Stimulated activated naive CD8-positive, alpha-beta T cell treated with anti-CD3 and anti-CD28 coated beads, Interleukin-15, amount 100 ng/mL, for 72 hours (primary cell): Measurements from ENCODE around the gene TRIM71.
A peak's percentile ranks its signal among the peaks of the same experiment; 100 is the strongest.

Experiments
- ATAC-seq: fragments of 150-1000 bp; cut with Tn5 transposase; 2 replicates; pipeline ENCODE4 v1.10.0; 2021; ENCODE audit warnings: mild to moderate bottlenecking, moderate library complexity
- DNase-seq, 2 donors: peaks; one replicate each; pipeline ENCODE4 v3.0.0; 2021 to 2022
- H3K27ac Mint-ChIP-seq, 2 donors: one replicate each; pipeline ENCODE4 v1.8.0; 2022; ENCODE audit warnings: mild to moderate bottlenecking in 2 of 2, mixed read lengths in 2 of 2, moderate library complexity in 2 of 2
- H3K27me3 Mint-ChIP-seq: one replicate; pipeline ENCODE4 v1.8.0; 2022; ENCODE audit warnings: mixed read lengths
- H3K4me1 Mint-ChIP-seq: one replicate; pipeline ENCODE4 v1.8.0; 2022; ENCODE audit warnings: mild to moderate bottlenecking, mixed read lengths
- H3K4me3 Mint-ChIP-seq, 2 donors: one replicate each; pipeline ENCODE4 v1.8.0; 2022; ENCODE audit warnings: mild to moderate bottlenecking in 2 of 2, mixed read lengths in 2 of 2, moderate library complexity in 1 of 2
- H3K9me3 Mint-ChIP-seq, 2 donors: one replicate each; pipeline ENCODE4 v1.8.0; 2022; ENCODE audit warnings: mixed read lengths in 2 of 2

Gene TRIM71

DNA sequence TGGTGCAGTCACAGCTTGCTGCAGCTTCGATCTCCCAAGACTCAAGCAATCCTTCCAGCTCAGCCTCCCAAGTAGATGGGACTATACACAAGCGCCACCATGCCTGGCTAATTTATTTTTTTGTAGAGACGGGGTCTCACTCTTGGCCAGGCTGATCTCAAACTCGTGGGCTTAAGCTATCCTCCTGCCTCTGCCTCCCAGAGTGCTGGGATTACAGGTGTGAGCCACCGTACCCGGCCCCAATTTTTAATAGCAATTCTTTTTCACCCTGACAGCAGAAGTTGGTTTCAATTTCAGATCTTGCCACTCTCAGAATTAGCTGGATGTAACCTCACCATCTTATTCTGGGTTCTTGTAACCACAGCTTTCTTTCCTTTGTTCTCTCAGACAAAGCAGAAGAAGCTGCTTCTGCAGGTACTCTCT lies 64.8 kb downstream of the TRIM71 start:
- no peaks in the 10 kb centered on the region for H3K9me3 Mint-ChIP-seq
- DNase-seq (peak; percentile 21 to 27), ATAC-seq (peak; percentile 96)
- H3K27me3 Mint-ChIP-seq = peaks cover 38% of the 10 kb centered on the region
- H3K27ac Mint-ChIP-seq = no peak overlapping the region
- peaks cover 29% of the 10 kb centered on the region for H3K4me1 Mint-ChIP-seq
- peak overlapping the region in 1 of 2 donors; percentile 29 for H3K4me3 Mint-ChIP-seq

DNA sequence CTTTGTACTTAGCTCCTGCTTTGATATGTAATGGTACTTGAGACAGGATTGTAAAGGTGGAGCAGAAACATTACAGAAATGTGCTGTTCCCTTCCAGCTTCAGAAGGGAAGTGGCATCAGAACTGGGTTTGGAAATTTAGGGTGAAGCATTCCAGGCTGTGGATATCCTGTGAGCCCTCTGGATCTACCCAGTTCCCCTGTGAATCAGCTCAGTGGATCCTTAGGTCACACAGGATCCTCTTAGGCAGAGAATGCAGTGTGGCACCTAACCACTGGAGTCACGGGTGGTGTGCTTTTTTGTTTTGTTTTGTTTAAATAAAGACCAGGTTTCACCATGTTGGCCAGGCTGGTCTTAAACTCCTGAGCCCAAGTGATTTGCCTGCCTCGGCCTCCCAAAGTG lies 66.0 kb downstream of the TRIM71 start:
- Mint-ChIP-seq H3K9me3 (no peaks in the 10 kb centered on the region), H3K27ac (no peak overlapping the region), H3K27me3 (peaks cover 40% of the 10 kb centered on the region), H3K4me3 (no peak overlapping the region), H3K4me1 (peaks cover 29% of the 10 kb centered on the region)
- ATAC-seq (no peak), DNase-seq (no peak)

DNA sequence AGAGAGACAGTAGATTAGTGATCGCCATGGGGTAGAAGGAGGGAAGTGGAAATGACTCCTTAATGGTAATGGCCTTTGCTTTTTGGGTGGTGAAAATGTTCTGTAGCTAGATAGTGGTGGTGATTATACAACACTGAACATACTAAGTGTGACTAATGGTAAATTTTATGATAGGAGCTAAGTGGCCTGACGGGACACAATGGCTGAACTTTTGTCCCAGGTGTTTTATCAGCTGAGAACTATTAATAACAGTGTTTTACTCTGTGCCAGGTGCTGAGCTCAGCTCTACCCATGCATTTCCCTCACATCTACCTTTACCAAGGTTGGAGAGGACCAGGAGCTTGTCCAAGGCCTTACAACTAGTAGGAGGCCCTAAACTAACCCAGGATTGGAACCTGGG lies 66.8 kb downstream of the TRIM71 start:
- Mint-ChIP-seq H3K4me3 (no peak overlapping the region), H3K27me3 (peaks cover 40% of the 10 kb centered on the region), H3K9me3 (no peaks in the 10 kb centered on the region), H3K4me1 (peaks cover 29% of the 10 kb centered on the region), H3K27ac (no peak overlapping the region)
- no peak for DNase-seq
- no peak for ATAC-seq

DNA sequence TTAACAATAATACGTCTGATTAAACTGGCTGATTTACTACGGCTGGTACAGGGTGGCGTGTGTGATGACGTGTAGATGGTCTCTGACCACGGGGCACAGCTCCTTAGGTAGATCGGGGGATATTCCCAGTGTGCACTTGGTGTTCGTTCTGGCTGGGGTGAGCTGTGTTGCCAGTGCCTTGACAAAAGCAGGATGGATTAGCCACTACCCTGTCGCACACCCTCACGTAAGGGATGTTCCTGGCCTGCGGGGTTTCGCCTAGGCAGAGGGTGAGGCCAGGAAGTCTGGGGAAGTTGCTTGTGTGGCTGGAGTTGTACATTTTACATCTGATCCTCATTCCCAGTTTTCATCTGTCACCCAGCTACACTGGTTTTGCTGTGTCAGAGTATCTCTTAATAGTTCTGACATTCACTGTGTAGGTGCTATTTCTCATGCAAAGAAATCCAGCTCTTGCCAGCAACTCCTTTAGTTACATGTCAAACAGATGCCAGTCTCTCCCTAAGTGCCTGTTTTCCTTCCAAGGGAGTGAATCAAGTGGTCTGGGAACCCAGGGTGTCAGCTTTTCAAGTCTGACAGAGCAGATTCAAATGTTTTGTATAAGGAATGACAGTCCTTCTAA lies 67.6 kb downstream of the TRIM71 start:
- H3K27me3 Mint-ChIP-seq = peaks cover 34% of the 10 kb centered on the region
- ATAC-seq (no peak), DNase-seq (no peak)
- H3K27ac Mint-ChIP-seq = peak overlapping the region in 1 of 2 donors; percentile 34
- H3K9me3 Mint-ChIP-seq = no peaks in the 10 kb centered on the region
- peaks cover 29% of the 10 kb centered on the region for H3K4me1 Mint-ChIP-seq
- no peak overlapping the region for H3K4me3 Mint-ChIP-seq

DNA sequence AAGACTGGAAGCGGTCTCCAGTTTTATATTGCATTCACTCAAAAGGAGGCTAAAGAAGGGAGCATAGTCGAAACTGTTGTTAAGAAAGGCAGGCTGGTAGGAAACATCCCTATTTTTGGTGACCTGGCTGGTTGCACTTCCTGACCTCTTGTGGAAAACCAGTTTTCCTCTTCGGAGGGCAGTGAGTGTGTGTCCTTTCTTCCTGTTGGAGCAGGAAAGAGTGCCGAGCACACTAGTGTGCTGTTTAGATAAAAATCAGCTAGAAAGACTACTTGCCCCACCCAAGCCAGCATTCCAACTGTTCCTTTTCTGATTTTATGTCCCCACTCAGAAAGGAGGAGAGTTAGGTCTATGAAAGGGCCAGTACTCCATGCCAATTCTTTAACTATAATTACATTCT lies 68.5 kb downstream of the TRIM71 start:
- H3K27ac Mint-ChIP-seq = no peak overlapping the region
- H3K27me3 Mint-ChIP-seq = peaks cover 29% of the 10 kb centered on the region
- no peak for ATAC-seq

DNA sequence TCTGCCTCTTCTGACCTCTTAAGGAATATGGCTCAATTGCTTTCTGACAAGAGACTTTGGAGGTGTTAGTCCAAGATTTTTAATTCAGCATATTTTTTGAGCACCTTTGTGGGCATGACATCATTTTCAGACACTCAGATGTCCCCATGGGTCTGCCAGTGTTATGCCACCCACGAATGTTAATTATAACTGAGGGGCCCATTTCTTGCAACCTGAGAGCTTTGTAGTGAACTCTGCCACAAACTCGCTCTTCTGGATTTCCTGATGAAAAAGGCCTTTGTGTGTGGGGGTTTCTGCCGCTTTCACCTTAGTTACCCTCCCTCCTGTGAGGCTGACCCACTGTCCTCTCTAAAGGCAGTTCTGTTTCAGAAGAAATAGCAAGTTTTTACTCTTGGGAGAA lies 69.1 kb downstream of the TRIM71 start:
- Mint-ChIP-seq H3K27ac (no peak overlapping the region), H3K4me1 (peaks cover 24% of the 10 kb centered on the region), H3K9me3 (no peaks in the 10 kb centered on the region), H3K27me3 (peaks cover 22% of the 10 kb centered on the region), H3K4me3 (no peak overlapping the region)
- ATAC-seq = no peak
- DNase-seq = no peak

More for the DNA sequence above, 68.5 kb downstream of the TRIM71 start:
- Mint-ChIP-seq H3K4me1 (peaks cover 29% of the 10 kb centered on the region), H3K4me3 (no peak overlapping the region), H3K9me3 (no peaks in the 10 kb centered on the region)
- DNase-seq = no peak

DNA sequence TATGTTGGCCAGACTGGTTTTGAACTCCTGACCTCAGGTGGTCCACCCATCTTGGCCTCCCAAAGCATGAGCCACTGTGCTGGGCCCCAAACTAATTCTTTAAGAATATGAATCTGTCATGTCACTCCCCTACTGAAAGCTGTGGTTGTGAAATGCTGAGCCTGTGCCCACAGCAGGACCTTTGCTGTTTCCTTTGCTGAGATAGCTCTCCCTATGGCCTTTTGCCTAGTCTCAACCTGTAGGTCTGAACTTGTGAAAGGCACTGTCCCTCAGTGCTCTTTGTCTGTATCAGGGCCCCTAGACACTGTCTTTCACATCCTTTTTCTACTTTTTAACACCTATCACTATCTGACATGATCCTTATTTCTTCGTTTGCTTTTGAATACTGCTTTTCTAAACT lies 70.9 kb downstream of the TRIM71 start:
- Mint-ChIP-seq H3K4me3 (no peak overlapping the region), H3K27ac (no peak overlapping the region), H3K9me3 (no peaks in the 10 kb centered on the region), H3K4me1 (peaks cover 9% of the 10 kb centered on the region), H3K27me3 (peaks cover 27% of the 10 kb centered on the region)
- DNase-seq = no peak
- ATAC-seq = peak; percentile 33

DNA sequence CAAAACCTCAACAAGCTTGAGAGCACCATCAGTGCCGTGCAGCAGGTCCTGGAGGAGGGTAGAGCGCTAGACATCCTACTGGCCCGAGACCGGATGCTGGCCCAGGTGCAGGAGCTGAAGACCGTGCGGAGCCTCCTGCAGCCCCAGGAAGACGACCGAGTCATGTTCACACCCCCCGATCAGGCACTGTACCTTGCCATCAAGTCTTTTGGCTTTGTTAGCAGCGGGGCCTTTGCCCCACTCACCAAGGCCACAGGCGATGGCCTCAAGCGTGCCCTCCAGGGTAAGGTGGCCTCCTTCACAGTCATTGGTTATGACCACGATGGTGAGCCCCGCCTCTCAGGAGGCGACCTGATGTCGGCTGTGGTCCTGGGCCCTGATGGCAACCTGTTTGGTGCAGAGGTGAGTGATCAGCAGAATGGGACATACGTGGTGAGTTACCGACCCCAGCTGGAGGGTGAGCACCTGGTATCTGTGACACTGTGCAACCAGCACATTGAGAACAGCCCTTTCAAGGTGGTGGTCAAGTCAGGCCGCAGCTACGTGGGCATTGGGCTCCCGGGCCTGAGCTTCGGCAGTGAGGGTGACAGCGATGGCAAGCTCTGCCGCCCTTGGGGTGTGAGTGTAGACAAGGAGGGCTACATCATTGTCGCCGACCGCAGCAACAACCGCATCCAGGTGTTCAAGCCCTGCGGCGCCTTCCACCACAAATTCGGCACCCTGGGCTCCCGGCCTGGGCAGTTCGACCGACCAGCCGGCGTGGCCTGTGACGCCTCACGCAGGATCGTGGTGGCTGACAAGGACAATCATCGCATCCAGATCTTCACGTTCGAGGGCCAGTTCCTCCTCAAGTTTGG lies 72.9 kb downstream of the TRIM71 start:
- H3K27me3 Mint-ChIP-seq = peaks cover 41% of the 10 kb centered on the region
- peaks cover 6% of the 10 kb centered on the region for H3K4me1 Mint-ChIP-seq
- ATAC-seq = no peak
- DNase-seq = no peak
- no peaks in the 10 kb centered on the region for H3K9me3 Mint-ChIP-seq
- no peak overlapping the region for H3K27ac Mint-ChIP-seq
- no peak overlapping the region for H3K4me3 Mint-ChIP-seq

DNA sequence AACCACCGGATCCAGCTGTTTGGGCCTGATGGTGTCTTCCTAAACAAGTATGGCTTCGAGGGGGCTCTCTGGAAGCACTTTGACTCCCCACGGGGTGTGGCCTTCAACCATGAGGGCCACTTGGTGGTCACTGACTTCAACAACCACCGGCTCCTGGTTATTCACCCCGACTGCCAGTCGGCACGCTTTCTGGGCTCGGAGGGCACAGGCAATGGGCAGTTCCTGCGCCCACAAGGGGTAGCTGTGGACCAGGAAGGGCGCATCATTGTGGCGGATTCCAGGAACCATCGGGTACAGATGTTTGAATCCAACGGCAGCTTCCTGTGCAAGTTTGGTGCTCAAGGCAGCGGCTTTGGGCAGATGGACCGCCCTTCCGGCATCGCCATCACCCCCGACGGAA lies 73.6 kb downstream of the TRIM71 start:
- ATAC-seq = no peak
- H3K27ac Mint-ChIP-seq = no peak overlapping the region
- no peak for DNase-seq
- peaks cover 48% of the 10 kb centered on the region for H3K27me3 Mint-ChIP-seq
- H3K4me1 Mint-ChIP-seq = peaks cover 6% of the 10 kb centered on the region
- no peak overlapping the region for H3K4me3 Mint-ChIP-seq
- H3K9me3 Mint-ChIP-seq = no peaks in the 10 kb centered on the region

DNA sequence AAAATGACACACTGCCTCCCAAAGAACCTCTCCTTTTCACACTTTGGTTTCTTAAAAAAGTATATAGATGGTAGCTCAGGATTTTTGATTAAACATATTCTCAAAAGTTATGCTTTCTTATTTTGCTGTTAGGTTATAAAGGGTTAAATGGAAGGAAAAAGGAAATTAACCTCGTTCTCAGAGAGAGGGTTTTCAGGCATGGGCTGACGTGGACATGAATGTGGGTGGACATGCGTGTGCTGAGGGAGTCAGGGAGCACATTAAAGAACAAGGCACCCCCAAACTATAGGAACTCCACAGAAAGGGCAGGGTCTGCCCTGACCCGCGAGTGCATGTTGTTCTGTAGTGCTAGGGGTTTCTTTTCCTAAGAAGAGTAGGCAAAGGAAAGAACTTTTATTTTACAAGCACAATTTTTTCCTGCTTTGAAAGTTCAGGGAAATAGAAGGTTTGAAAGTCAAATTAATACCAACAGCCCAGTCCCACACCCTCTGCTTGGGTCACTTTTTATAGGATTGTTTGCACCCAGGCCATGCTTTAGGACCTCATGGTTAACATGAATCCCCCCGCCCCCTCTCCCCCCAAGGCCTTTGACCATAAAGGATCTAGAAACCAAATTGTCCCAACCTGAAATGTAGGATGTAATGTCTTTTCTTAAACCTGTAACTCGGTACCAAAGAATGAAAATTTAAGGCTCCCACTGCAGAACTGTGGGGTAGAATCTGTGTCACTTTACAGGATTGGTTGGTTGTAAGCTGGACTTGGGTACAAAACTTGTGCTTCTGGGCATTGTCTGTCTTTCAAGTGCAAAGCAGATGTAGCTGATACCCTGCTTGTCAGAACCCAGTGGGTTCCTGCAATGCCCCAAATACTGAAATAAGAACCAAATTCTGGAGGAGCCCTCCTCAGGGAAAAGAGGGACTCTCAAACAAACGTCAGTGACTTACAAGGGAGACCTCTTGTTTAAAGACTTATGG lies 75.1 kb downstream of the TRIM71 start:
- Mint-ChIP-seq H3K4me3 (no peak overlapping the region), H3K4me1 (no peaks in the 10 kb centered on the region), H3K27ac (no peak overlapping the region), H3K9me3 (no peaks in the 10 kb centered on the region), H3K27me3 (peaks cover 45% of the 10 kb centered on the region)
- DNase-seq = no peak
- no peak for ATAC-seq

DNA sequence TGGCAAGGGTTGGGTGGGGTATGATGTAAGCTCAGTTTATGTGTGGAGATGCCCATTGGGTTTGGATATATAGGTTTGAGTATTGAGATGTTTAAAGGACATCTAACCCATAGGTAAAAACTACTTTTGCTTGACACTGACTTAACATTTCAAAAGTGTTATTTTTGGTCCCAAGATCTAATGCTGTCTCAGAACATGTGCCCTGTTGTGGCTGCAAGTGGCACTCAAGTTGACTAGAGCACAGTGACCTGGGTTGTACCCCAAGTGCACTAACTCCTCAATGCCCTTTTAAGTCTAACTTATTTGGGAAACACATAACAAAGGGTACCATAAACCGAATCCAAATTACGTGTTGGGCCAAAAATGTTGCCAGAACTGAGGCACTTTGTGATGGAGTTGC lies 77.2 kb downstream of the TRIM71 start:
- no peak overlapping the region for H3K27ac Mint-ChIP-seq
- no peak for DNase-seq
- no peak overlapping the region for H3K4me3 Mint-ChIP-seq
- H3K9me3 Mint-ChIP-seq = no peaks in the 10 kb centered on the region
- no peaks in the 10 kb centered on the region for H3K4me1 Mint-ChIP-seq
- peaks cover 55% of the 10 kb centered on the region for H3K27me3 Mint-ChIP-seq
- ATAC-seq = no peak

DNA sequence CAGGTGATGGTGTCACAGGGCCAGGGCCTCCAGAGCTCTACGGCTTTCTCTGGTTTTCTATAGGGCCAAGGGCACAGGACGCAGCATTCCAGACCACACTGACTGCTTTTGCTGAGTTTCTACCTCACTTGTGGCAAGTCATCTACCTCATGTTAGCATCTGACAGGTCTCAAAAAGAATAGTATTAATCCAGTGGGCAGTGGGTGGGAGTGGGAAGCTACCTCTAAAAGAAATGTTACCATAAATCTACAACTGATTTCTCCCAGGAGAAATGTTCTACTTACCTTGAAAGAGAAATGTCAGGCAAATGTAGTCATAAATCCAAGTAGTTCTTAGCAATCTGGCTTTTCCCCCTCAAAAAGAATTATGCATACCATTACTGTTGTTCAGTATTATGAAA lies 77.9 kb downstream of the TRIM71 start:
- no peaks in the 10 kb centered on the region for H3K4me1 Mint-ChIP-seq
- ATAC-seq (no peak), DNase-seq (no peak)
- H3K9me3 Mint-ChIP-seq = no peaks in the 10 kb centered on the region
- no peak overlapping the region for H3K4me3 Mint-ChIP-seq
- no peak overlapping the region for H3K27ac Mint-ChIP-seq
- H3K27me3 Mint-ChIP-seq = peaks cover 56% of the 10 kb centered on the region

DNA sequence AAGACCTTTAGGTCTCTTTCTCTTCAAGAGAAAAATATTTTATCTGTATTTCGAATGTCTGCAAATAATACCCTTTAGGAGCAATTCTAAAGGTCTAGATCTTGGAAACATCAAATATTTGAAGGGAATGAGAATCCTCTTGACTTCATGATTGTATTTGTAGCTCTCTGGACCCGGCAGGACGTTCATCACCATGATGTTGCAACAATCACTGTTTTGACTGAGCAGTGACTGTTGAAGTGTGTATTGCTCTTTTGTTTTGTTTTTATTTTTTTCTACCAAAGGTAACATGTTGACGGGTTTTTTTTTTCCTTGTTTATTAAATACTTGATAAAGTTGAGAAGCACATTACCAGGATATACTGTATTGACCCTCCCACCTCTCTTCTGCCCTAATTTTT lies 78.3 kb downstream of the TRIM71 start:
- DNase-seq (no peak), ATAC-seq (no peak)
- H3K9me3 Mint-ChIP-seq = no peaks in the 10 kb centered on the region
- H3K27ac Mint-ChIP-seq = no peak overlapping the region
- no peaks in the 10 kb centered on the region for H3K4me1 Mint-ChIP-seq
- no peak overlapping the region for H3K4me3 Mint-ChIP-seq
- H3K27me3 Mint-ChIP-seq = peaks cover 60% of the 10 kb centered on the region

DNA sequence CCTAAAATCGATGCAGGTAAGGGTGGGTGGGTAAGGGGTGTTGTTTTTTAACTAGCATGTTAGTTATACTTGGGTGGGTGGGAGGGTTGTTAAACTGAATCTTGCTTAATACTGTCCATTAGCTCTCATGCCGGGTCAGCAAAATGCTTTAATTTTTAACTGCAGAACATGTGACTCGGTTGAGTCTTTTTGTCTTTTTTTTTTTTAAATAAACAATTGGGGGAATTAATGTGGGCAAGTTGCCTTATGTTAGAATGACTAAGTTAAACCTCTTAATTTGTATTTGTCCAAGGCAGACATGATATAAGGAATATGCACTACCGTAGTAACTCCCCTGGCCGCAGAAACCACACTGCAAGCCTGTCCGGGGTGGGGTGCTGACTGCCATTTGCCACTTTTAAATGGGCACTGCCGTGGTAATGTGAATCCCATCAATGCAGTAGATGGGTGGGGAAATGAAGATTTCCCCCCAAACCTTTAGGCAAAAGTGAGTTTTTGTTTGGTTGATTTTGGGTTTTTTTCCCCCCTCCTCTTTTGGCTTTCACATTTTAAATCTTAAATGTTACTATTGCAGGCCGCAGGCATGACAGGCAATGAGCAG lies 79.3 kb downstream of the TRIM71 start:
- ATAC-seq (no peak), DNase-seq (no peak)
- Mint-ChIP-seq H3K27me3 (peaks cover 68% of the 10 kb centered on the region), H3K4me1 (no peaks in the 10 kb centered on the region), H3K9me3 (no peaks in the 10 kb centered on the region), H3K27ac (no peak overlapping the region), H3K4me3 (no peak overlapping the region)

DNA sequence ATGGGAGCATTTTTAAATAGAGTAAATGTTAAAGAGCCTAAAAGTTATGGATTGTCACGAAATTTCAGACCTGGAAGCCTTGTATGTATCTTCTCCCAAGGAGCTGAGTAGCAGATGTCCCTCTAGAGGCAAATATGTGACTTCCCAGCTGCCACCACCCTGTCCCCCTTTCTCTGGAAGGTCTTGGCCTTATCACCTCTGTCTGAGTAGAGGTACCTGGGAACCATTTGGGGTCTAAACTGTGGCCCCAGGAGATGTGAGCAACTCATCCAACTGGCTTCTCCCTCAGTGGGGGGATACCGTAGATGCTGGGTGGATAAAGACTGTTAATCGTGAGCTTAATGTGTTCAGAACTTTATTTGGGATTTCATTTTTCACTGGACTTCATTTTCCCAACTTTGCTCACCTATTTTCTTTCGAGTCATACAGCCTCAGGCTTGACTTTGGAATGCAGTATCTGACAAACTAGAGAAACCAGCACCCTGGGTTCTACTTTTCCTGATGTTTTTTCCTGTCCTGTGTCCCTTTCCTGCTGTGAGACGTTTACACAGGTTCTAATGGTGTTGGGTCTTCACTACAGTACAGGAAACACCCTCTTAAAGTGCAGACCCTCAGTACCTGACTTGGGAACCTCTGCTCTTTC lies 80.3 kb downstream of the TRIM71 start:
- ATAC-seq = no peak
- H3K9me3 Mint-ChIP-seq = no peaks in the 10 kb centered on the region
- DNase-seq = no peak
- no peaks in the 10 kb centered on the region for H3K4me1 Mint-ChIP-seq
- H3K27me3 Mint-ChIP-seq = peaks cover 64% of the 10 kb centered on the region
- no peak overlapping the region for H3K27ac Mint-ChIP-seq
- H3K4me3 Mint-ChIP-seq = no peak overlapping the region
